HPDE6-E6E7 (cell line): ENCODE measurements around the gene ENPP6.
"Not testable (repeated sequence)": the region's sequence is repeated elsewhere in the genome, so short reads cannot be mapped to it uniquely, and the experiment has no call there.

Experiments
- DNase-seq: peaks from one replicate; pipeline ENCODE4 v3.0.0; 2011; ENCODE audit warnings: missing footprints; ENCODE audit errors: extremely low spot score

ENPP6 gene

DNA sequence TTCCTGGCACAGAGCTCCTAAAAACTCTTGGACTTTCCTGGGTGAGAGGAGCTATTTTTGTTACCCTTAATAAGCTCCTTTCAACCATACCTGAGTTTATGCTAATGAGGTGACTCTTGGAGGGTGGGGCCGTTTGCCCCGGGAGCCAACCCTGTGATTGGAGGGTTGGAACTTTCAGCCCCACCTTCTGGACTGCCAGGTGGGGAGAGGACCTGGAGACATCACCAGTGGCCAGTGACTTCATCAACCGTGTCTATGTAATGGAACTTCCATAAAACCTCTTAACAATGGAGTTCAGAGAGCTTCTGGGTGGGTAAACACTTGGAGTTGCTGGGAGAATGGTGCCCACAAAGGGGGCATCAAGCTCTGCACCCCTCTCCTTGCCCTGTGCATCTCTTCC is 17.9 kb upstream of the ENPP6 start:
- no peak for DNase-seq

DNA sequence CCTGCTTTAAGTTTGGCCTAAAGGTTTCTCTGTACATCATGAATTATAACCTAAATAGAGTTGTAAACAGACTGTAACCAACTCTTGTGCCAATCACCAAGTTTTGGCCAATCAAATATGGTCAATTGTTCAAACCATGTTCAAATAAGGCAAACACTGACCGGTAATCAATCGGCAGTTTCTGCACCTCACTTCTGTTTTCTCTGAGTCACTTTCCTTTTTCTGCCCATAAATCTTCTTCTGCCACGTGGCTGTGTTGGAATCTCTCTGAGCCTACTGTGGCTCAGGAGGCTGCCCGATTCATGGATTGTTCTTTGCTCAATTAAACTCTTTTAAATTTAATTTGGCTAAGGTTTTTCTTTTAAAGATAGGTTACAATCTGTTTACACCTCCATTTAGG is 16.5 kb upstream of the ENPP6 start:
- no peak for DNase-seq

DNA sequence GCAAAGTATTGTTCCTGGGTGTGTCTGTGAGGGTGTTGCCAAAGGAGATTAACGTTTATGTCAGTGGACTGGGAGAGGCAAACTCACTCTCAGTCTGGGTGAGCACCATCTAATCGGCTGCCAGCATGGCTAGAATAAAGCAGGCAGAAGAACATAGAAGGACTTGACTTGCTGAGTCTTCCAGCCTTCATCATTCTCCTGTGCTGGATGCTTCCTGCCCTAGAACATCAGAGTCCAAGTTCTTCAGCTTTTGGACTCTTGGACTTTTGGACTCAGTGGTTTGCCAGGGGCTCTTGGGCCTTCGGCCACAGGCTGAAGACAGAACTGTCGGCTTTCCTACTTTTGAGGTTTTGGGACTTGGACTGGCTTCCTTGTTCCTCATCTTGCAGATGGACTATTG is 15.3 kb upstream of the ENPP6 start:
- no peak for DNase-seq

DNA sequence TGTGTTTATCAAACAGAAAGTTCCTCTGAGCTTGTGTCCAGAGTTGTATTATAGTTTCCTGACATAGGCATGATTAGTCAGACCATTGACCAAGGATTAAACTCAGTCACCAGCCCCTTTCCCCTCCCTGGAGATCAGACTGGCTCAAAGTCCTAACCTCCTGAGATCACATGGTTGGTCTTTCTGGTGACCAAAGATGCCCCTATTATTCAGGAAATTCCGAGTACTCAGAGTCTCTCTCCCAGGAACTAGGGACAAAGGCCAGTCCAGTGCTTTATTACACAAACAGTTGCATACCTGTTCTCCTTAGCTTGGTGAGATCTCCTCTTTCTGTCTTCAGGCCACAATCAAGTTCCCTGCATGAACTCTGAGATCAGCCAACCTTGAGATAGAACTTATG is 14.5 kb upstream of the ENPP6 start:
- no peak for DNase-seq

DNA sequence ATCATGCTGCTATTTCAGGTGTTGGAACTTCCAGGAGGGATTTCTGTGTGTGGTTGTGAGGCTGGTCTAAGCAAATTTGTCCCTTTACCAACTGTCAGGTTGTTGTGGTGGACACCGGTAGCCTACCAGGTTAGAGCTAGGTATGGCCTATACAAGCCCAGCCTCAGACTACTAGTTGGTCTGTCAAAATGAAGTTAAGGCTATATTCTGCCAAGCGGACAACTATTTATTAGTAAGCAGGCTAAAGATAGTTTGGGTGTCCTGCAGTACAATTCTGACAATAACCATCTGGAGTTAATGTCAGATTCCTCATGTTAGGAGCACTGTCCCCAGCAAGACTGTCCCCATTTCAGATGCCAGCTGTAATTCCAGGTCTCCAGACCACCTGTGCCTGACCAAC is 13.9 kb upstream of the ENPP6 start:
- no peak for DNase-seq

DNA sequence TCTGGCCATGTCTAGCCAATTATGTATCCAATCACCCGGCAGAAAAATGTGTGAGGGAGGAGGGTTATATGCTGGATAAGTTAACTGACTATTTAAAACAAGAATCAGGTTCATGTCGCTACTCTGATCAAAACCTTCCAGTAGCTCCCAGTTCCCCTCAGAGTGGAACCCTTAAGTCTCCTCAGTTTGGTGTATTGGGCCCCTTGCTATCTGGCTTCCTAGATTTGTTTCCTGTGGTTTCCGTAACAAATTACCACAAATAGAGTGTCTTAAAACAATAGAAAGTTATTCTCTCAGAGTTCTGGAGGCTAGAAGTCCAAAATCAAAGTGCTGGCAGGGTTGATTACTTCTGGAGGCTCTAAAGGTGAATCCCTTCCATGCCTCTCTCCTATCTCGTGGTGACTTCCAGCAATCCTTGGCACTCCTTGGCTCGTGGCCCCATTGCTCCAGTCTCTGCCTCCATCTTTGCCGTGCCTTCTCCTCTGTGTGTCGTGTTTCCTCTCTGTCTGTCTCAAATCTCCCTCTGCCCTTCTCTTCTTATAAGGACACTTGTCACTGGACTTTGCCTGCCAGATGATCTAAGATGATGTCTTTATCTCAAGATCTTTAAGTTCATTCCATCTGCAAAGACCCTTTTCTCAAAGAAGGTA is 10.5 kb upstream of the ENPP6 start:
- DNase-seq: no peak

DNA sequence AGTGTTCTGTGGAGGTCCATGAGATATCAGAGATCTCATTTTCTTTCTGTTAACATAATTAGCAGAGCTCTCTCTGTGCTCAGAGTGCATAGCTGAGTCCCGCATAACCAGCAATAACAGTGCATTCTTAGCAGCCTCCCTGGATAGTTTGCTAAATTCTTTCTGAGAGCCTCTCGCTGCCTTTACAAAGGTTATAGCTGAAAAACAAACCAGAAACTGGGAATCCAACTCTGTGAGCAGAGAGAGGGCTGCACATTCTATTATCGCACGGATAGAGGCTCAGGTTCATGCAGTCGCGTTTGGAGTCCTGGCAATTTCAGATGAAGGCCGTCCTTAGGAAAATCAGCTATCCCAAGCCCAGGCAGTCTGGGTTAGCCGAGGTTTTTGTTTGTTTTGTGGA is 1.2 kb downstream of the ENPP6 start:
- no peak for DNase-seq

DNA sequence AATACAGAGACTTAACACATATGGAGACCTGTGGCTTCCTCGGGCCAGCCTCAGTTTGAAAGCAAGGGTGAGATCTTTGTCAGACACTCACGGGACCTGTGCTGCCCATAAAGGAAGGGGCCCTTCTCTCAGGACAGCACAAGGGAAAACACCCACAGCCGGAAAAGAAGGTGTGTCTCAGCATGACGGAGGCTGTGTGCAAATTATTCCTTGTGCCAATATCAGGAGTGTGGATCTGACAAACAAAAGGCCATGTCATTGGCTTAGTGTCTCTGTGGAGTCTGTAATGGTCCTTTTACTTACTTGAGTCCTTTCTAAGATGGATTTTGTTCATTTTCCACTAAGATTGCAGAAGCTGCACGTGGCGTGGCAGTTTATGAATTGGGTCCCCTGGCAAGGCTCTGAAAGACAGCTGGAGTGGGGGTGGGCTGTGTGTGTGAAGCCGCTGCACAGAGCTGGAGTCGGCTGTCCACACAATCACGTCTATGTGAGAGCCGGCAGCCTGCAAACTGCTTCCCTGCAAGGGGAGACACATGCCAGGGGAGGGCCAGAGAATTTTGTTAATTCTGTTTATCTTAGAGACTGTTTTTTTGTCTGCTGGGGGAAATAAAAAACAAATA is 1.9 kb downstream of the ENPP6 start:
- DNase-seq: no peak

DNA sequence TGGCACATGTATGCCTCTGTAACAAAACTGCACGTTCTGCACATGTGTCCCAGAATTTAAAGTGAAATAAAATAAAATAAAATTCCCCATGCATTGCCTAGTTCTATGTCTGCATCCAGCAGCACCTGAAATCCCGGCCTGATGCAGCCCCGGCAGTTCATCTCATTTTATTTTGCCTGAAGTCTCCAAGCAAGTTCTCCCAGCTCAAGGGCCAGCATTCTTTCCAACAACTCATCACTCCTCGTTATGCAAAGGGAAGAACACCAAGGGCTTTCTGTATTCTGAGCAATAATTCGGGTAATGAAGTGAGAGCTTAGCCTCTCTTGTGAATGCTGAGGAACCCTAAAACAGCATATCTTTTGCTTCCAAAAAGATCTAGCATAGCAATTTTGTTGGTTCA is 2.7 kb downstream of the ENPP6 start:
- DNase-seq: no peak

DNA sequence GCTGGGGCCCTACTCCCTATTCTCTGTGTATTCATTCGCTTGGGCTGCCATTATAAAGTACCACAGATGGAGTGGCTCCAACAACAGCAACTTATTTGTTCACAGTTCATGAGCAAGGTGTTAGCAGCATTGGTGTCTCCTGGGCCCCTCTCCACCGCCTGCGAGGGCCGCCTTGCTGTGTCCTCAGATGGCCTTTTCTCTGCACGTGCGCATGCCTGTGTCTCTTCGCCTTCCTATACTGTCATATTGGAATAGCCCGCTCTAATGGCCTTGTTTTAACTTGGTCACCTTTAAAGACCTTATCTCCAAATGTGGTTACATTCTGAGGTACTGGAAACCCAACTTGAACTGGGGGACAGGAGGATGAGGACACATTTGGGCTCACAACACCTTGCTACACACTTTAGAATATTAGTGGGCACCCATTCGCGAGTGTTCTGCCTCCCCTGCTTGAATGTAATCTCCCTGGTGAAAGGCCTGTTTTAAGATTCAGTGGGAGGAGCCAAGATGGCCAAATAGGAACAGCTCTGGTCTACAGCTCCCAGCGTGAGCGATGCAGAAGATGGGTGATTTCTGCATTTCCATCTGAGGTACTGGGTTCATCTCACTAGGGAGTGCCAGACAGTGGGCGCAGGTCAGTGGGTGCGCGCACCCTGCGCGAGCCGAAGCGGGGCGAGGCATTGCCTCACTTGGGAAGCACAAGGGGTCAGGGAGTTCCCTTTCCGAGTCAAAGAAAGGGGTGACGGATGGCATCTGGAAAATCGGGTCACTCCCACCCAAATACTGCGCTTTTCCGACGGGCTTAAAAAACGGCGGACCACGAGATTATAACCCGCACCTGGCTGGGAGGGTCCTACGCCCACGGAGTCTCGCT is 9.7 kb downstream of the ENPP6 start:
- not testable (repeated sequence) for DNase-seq

DNA sequence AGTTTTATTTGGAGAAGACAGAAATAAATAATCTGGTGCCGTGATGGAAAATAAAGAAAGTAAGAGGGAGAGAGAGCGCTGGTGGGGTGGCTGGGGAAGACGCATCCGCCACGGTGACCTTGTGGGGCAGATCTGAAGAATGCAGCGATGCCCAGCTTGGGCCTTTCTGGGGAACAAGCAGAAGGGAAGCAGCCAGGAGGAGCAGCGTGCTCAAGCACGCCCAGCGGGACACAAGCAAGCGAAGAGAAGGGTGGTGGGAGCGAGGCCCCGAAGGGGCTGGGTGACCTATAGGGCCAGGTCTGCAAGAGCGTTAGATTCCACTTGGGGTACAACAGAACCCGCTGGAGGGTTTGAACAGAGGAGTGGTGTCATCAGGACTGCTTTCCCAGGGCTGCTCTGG is 12.4 kb downstream of the ENPP6 start:
- DNase-seq: no peak

DNA sequence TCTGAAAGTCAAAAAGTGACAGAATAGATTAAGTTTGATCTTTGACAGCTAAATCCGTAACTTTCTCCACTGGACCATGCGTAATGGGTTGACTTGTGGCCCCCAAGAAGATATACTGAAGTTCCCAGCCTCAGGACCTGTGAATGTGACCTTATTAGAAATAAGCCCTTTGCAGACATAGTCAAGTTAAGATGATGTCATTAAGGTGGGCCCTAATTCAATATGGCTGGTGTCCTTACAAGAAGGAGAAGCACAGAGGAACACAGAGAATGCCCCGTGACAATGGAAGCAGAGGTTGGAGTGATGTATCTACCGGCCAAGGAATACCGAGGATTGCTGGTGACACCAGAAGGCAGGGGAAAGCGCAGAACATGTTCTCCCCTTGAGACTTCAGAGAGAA is 14.4 kb downstream of the ENPP6 start:
- DNase-seq: no peak

DNA sequence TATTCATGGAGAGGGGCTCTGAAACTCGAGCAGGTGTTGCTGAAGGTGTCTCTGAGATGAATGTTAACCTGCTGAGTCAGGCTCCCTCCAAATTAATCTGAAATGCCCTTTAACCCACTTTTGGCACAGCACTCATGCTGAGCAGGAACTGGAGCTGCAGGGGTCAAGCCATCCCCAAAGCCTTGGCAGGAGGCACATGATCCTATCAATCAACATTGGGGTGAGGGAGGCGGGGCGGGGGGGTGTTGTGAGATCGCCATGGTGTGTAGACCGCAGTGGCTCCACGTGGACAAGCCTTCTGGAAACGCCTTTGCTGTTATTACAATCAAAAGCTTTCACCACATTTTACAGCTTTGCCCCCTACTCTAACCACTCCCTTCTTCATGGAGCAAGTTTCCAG is 16.5 kb downstream of the ENPP6 start:
- no peak for DNase-seq

DNA sequence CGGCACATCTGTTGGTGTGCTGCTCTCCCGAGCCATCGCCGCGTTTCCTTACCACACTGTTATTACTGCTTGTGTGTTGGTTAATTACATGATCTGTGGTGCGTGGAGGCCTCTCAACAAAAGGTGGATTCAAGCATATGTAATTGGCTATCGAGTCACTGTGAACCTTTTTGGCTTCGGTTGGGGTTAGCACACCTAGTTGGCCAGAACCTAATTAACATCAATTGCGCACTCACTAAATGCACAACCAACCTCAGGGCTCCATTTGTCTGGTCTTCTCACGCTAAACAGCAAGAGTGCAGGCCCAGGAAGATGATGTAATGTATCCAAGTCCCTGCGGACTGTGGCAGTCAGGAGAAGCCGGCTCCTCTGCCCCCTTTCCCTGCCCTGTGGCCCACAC is 17.4 kb downstream of the ENPP6 start:
- no peak for DNase-seq

DNA sequence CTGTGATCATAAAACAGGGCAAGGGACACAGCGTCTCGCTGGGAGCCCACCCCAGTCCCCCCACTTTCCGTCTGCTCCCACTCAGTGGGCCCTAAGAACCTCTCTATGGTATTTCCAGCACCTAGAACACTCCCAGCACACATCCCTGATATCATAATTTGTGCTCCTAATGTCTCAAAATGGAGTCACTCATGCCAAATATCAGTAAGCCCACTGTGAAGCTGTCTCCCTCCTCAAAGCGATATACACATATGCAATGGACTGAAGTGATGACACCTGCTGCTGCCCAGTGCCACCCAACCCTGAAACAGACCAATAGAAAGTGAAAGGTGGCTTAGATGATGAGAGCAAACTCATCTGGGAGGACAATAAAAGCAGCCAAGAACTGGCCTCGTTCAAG is 17.9 kb downstream of the ENPP6 start:
- DNase-seq: no peak

DNA sequence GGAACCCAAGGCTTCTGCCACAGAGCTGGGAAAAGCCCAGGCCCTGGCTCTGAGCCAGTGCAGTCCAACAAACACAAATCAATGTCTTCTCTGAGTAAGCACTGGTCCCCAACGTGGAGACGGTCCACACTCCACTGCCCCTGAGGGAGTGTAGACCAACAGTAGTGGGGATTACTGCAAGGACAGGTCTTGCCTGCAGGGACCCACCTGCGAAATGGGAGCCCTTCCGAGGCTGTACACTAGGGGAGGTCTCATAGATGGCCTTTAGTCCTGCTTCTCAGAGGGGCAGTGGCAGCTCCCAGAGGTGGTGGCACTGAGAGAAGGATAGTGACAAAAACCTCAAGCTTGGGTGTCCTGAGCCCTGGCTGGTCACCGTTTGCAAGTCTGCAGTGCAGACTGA is 19.5 kb downstream of the ENPP6 start:
- no peak for DNase-seq

DNA sequence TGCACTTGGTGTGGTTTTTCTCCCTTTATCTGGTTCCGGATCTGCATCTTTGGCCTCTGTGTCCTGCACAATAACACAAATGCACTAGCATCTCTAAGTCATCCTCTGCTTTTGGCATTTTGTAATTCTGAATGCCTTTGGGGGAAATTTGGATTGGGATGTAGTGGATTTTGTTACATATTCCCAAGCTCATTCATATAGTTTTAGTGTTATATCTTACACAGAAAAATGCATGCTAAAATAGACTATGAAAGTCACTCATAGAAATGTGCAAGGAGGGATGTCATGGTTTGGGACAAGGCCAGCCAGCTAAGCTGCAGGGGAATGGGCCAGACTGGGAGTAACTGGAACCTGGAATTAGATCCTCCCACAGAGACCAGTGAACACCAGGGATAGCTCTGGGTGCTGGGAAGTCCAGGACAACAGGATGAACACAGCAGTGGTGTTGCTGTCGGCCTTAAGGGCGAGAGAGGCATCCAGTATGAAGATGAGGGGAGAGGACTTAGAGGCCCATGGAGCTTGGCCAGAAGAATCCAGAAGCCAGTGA is 20.1 kb downstream of the ENPP6 start:
- no peak for DNase-seq

DNA sequence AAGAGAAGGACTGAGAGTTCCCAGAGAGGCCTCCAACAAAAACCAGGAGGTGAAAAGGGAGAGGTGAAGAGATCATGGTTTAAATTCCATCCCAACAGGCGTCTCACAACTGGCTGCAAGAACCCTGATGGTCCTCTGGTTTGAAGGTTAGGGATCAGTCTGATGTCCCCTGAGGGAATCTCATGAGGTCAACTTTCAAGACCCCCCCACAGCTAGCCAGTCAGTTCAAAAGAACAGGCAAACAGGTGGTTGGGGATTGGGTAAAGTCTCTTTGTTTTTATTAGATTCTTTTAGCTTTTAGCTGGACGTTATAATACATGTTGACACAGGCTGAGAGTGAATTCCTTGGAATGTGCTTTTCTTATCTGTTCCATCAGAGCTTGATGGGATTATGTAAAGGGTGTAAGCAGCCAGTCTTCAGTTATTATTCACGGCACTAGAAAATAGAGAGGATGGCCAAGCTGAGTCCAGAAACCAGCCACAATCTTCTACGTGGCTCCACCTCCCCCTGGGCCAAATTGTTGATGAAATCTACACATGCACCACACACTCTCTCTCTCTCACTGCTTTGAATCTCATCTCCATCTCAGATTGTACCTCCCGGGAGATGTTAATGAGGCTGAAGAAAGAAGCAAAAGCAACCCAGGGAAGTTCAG is 20.8 kb downstream of the ENPP6 start:
- DNase-seq: no peak

DNA sequence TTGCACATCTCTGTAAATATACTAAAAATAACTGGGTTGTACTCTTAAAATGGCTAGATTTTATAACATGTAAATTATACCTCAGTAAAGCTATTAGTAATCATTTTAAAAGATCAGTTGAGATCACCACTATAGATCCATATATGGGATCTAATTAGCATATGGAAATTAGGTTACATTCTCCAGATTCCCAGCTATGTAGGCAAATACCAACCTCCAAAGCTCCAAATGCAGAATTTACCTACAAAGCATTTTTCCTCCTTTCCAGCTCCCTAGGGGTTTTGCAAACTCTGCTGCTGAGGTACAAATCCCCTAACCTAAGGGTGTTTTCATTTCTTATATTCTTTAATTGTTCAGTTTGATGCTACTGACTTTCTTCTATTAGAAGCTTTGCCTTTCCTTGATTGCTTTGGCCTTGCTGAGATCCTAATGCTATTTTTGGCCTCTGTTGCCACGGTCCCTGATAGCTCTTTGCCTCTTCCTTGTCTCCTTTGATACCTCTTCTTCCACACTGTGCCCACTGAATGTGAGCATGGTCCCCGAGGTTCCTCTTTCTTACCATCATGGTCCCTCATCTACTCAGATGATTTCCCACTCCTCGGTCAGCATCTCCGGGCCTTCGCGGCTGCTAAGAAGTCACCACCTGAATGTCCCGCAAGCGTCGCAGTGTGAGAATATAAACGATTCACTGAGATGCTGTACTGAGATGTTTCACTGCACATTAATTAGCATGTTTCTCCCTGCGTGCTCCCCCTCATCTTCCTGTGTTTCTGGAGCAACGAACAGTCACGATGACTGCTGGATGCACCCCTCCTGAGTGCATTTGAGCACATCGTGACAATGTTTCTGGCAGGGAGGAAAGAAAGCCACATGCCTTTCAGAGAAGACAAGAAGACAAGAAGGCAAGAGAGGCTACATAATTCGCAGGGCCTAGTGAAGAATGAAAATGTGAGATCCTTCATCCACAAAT is 23.8 kb downstream of the ENPP6 start:
- no peak for DNase-seq

DNA sequence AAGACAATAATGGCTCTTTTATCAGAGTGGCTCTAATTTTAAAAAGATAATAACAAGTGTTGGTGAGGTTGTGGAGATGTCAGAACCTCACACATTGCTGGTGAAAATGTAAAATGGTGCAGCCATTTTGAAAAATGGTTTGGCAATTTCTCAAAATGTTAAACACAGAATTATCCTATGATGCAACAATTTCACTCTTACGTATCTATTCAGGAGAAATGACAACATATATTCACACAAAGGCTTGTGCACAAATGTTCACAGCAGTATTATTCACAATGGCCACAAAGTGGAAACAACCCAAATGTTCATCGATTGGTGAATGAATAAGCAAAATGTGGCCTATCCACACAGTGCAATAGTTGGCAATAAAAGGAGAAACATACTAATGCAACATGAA is 24.7 kb downstream of the ENPP6 start:
- DNase-seq: no peak

DNA sequence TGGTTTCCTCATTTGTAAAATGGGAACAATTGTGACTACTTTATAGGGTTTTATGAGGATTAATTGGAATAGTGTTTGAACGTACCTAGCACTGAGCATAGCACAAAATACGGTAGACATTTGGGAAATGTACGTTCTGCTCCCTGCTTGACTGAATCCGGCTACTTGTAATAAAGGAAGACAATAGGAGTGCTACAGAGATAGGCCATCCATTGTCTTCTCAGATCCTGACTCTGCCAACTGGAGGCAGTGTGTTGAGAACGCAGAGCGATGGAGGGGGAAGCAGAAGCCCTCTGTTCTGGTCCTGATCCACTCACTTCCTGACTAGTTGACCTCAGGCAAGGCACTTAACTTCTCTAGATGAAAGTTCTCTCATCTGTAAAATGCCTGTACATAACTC is 26.4 kb downstream of the ENPP6 start:
- no peak for DNase-seq
